Measurements from ENCODE around the gene CACNB2.

GRCh38 chr10:18436902-18437301, 296.7 kb downstream of the CACNB2 start:
- TF ChIP-seq ZFX (CRISPR knock-in tag; IDR thresholded peaks at IDR 0.05; ENCODE audit: low read depth) = no peak
- no peak for TF ChIP-seq AKNA (CRISPR knock-in tag; IDR thresholded peaks at IDR 0.05; ENCODE audit: borderline replicate concordance)
